GM18505 (cell line): Measurements from ENCODE around the gene VPS45.
"Not testable (repeated sequence)": the region's sequence is repeated elsewhere in the genome, so short reads cannot be mapped to it uniquely, and the experiment has no call there.

Source experiments
- ATAC-seq: cut with Tn5 transposase; IDR thresholded peaks from one replicate; pipeline ENCODE4 v1.9.1; 2021; ENCODE audit not compliant: unreplicated experiment
- POLR2A ChIP-seq: IDR thresholded peaks from 4 replicates; pipeline ENCODE4 v1.6.1; 2011; ENCODE audit warnings: borderline replicate concordance; ENCODE audit not compliant: insufficient read depth, insufficient read length; ENCODE audit errors: extremely low read depth

The VPS45 gene

DNA sequence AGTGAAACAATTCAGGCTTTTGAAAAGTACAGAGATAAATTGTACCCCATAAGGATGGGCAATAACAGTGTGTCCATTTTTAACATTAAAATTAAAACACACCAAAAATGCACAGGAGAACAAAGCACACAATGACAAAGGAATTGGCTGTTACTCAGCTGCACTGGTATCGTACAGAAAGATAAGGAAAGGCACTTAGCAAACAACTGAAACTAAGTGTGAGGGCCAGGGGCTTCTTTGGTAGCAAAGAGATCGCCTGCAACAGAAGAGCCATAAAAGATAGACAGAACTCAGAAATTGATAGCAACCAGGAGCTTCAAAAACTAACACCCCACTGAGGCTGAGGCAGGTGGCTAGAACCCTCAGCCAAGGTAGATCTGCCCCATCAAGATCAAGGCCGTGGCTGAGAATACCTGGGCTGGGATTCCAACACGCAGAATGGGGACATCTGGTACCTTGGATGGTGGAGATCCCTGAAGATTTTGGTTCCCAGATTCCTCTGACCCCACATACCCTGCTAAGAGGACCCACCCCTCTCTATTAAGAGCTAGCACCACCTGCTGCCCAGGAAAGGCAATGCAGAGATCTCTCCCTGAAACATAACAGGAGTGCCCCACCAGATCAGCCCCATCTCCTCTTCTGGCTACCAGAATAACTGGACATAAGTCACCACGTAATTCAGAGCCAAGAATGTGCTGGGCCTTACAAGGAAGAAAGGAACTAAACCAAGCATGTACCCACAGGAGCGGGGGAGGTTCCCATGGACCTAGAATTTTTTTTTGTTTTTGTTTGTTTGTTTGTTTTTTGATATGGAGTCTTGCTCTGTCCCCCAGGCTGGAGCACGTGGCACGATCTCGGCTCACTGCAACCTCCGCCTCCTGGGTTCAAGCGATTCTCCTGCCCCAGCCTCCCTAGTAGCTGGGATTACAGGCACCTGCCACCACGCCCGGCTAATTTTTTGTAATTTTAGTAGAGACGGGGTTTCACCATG is 98.3 kb downstream of the VPS45 start:
- ATAC-seq, result no peak
- TF ChIP-seq POLR2A, result no peak

GRCh38 chr1:150168960-150169601 is 101.5 kb downstream of the VPS45 start:
- TF ChIP-seq POLR2A, result no peak
- no peak for ATAC-seq

- no peak for ATAC-seq
- TF ChIP-seq POLR2A, result no peak
These were observed 104.2 kb downstream of the VPS45 start for GRCh38 chr1:150171801-150172200.

GRCh38 chr1:150173141-150173585 is 105.6 kb downstream of the VPS45 start:
- TF ChIP-seq POLR2A, result no peak
- no peak for ATAC-seq

GRCh38 chr1:150176593-150176992 is 109.0 kb downstream of the VPS45 start:
- TF ChIP-seq POLR2A, result no peak
- ATAC-seq, result no peak

GRCh38 chr1:150178548-150178947 is 111.0 kb downstream of the VPS45 start:
- ATAC-seq, result no peak
- TF ChIP-seq POLR2A, result no peak

GRCh38 chr1:150179867-150180266 is 112.3 kb downstream of the VPS45 start:
- no peak for ATAC-seq

GRCh38 chr1:150180474-150180873 is 112.9 kb downstream of the VPS45 start:
- TF ChIP-seq POLR2A, result no peak
- ATAC-seq, result no peak

More at GRCh38 chr1:150179867-150180266, 112.3 kb downstream of the VPS45 start:
- no peak for TF ChIP-seq POLR2A

- no peak for ATAC-seq
- TF ChIP-seq POLR2A, result no peak
These were observed 114.7 kb downstream of the VPS45 start for GRCh38 chr1:150182247-150182646.

DNA sequence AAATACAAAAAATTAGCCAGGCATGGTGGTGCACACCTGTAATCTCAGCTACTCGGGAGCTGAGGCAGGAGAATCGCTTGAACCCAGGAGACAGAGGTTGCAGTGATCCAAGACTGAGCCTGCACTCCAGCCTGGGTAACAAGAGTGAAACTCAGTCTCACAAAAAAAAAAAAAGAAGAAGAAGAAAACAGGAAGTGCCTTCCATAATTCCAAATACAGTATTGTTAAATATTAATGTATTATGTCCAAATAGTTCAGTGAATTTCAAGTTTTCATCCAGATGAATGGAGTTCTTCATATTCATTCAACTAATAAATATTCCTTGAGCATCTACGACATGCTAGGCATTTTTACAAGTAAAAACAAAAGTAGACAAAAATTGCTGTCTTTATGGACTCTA is 115.5 kb downstream of the VPS45 start:
- no peak for TF ChIP-seq POLR2A
- ATAC-seq, result no peak

DNA sequence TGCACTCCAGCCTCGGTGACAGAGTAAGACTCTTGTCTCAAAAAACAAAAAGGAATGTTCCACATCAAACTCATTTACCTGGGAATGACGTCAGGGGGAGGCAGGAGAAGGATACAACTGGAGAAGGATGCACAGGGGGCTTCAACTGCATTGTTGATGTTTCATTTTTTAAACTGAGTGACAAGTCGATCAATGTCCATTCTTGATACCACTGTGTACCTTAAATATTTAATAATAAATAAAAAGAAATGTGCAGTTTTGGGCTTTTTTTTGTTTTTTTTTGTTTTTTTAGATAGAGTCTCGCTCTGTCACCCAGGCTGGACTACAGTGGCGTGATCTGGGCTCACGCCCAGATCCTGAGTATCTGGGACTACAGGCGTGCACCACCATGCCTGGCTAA is 117.9 kb downstream of the VPS45 start:
- TF ChIP-seq POLR2A, result no peak
- no peak for ATAC-seq

DNA sequence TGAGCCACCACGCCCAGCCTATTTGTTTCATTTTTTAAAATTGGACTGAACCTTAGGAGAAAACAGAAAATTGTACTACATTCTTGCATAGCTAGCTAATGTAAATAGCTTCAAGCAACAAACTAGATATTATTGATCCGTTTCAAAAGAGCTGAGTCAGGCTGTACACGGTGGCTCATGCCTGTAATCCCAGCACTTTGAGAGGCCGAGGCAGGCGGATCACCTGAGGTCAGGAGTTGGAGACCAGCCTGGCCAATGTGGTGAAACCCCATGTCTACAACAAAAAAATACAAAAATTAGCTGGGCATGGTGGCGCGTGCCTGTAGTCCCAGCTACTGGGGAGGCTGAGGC is 118.8 kb downstream of the VPS45 start:
- ATAC-seq, result not testable (repeated sequence)

- no peak for TF ChIP-seq POLR2A
- no peak for ATAC-seq
These were observed 119.4 kb downstream of the VPS45 start for GRCh38 chr1:150186789-150187559.
